ENCODE results near the gene ABCA4. TPM values are rescaled to one million over a fixed set of nuclear protein-coding genes. Genes with fewer than 3 reads are reported as not detected.

Gene ABCA4
- total RNA-seq, 1 experiment from 2014 or later = not detected

GRCh38 chr1:94072840-94073522, 48.0 kb downstream of the ABCA4 start:
- no peak for DNase-seq
- no peaks in the 10 kb centered on the region for H4K20me1 ChIP-seq (ENCODE audit: insufficient read depth, low read depth, low read length)
- H3K9me3 ChIP-seq (ENCODE audit: low read length) = no peaks in the 10 kb centered on the region
- no peaks in the 10 kb centered on the region for H3K79me2 ChIP-seq (ENCODE audit: low read length)
- H3K27ac ChIP-seq (ENCODE audit: low read length) = no peak overlapping the region
- no peaks in the 10 kb centered on the region for H3K9me2 ChIP-seq (replicated peaks; ENCODE audit: insufficient read depth, low read length)
- H3K27me3 ChIP-seq (ENCODE audit: low read length) = no peaks in the 10 kb centered on the region
- no peak overlapping the region for H3K9ac ChIP-seq (ENCODE audit: low read length)
- H3K4me2 ChIP-seq (ENCODE audit: low read depth, low read length, poor library complexity, severe bottlenecking) = no peak overlapping the region
- no peak overlapping the region for H3K4me3 ChIP-seq (ENCODE audit: low read length)
- H2AFZ ChIP-seq (ENCODE audit: low read length) = no peak overlapping the region
- H3K36me3 ChIP-seq (ENCODE audit: insufficient read depth, low read length) = no peaks in the 10 kb centered on the region
- H3K4me1 ChIP-seq (ENCODE audit: low read length) = no peaks in the 10 kb centered on the region

DNA sequence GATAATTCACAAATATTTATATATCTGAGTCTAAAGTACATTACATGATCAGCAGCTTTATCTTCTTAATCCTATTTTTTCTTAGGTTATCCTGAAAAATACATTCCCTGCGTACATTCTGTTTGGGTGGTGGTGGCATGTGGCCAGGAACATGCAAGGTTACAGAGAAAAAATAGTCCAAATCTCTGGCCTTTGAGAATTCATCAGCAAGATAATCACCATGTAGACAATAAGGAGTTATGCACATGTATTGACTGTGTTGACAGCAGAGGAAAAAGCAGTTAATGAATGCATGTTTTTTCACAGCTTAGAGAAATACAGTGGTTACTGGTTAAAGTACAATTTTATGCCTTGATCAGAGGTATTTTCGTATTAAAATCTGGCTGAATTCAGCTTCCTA, 49.0 kb downstream of the ABCA4 start:
- Histone ChIP-seq H4K20me1 (ENCODE audit: insufficient read depth, low read depth, low read length) (no peaks in the 10 kb centered on the region), H2AFZ (ENCODE audit: low read length) (no peak overlapping the region), H3K27me3 (ENCODE audit: low read length) (no peaks in the 10 kb centered on the region), H3K4me1 (ENCODE audit: low read length) (no peaks in the 10 kb centered on the region), H3K9ac (ENCODE audit: low read length) (no peak overlapping the region), H3K36me3 (ENCODE audit: insufficient read depth, low read length) (no peaks in the 10 kb centered on the region), H3K4me3 (ENCODE audit: low read length) (no peak overlapping the region), H3K4me2 (ENCODE audit: low read depth, low read length, poor library complexity, severe bottlenecking) (no peak overlapping the region), H3K9me3 (ENCODE audit: low read length) (no peaks in the 10 kb centered on the region), H3K9me2 (replicated peaks; ENCODE audit: insufficient read depth, low read length) (no peaks in the 10 kb centered on the region), H3K27ac (ENCODE audit: low read length) (no peak overlapping the region), H3K79me2 (ENCODE audit: low read length) (no peaks in the 10 kb centered on the region)
- DNase-seq = no peak

DNA sequence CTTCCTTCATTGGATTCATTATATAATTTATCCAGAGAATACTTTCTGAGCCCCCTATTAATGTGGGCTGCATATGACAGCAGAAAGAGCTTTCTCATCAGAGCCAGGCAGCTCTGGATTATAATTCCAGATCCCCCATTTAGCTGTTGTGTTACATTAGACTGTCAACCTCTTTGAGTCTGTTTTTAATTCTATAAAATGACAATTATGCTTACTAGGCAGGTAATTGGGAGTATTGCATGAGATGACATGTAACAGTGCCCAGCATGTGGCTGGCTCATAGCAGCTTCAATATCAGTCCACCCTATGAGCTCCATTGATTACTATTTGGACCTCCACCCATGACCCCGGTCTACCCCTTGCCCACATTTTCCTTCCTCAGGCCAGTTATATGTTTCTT, 49.6 kb downstream of the ABCA4 start:
- Histone ChIP-seq H3K36me3 (ENCODE audit: insufficient read depth, low read length) (no peaks in the 10 kb centered on the region), H3K27ac (ENCODE audit: low read length) (no peak overlapping the region), H3K27me3 (ENCODE audit: low read length) (no peaks in the 10 kb centered on the region), H3K4me2 (ENCODE audit: low read depth, low read length, poor library complexity, severe bottlenecking) (no peak overlapping the region), H4K20me1 (ENCODE audit: insufficient read depth, low read depth, low read length) (no peaks in the 10 kb centered on the region), H3K79me2 (ENCODE audit: low read length) (no peaks in the 10 kb centered on the region), H3K9ac (ENCODE audit: low read length) (no peak overlapping the region), H3K9me2 (replicated peaks; ENCODE audit: insufficient read depth, low read length) (no peaks in the 10 kb centered on the region), H2AFZ (ENCODE audit: low read length) (no peak overlapping the region), H3K4me3 (ENCODE audit: low read length) (no peak overlapping the region), H3K9me3 (ENCODE audit: low read length) (no peaks in the 10 kb centered on the region), H3K4me1 (ENCODE audit: low read length) (no peaks in the 10 kb centered on the region)
- DNase-seq = no peak

GRCh38 chr1:94070865-94071264, 50.1 kb downstream of the ABCA4 start:
- no peak overlapping the region for H2AFZ ChIP-seq (ENCODE audit: low read length)
- H3K27me3 ChIP-seq (ENCODE audit: low read length) = no peaks in the 10 kb centered on the region
- no peaks in the 10 kb centered on the region for H3K36me3 ChIP-seq (ENCODE audit: insufficient read depth, low read length)
- H3K9me2 ChIP-seq (replicated peaks; ENCODE audit: insufficient read depth, low read length) = no peaks in the 10 kb centered on the region
- H3K9ac ChIP-seq (ENCODE audit: low read length) = no peak overlapping the region
- no peaks in the 10 kb centered on the region for H4K20me1 ChIP-seq (ENCODE audit: insufficient read depth, low read depth, low read length)
- H3K79me2 ChIP-seq (ENCODE audit: low read length) = no peaks in the 10 kb centered on the region
- no peak overlapping the region for H3K27ac ChIP-seq (ENCODE audit: low read length)
- no peaks in the 10 kb centered on the region for H3K4me1 ChIP-seq (ENCODE audit: low read length)
- H3K9me3 ChIP-seq (ENCODE audit: low read length) = no peaks in the 10 kb centered on the region
- no peak overlapping the region for H3K4me3 ChIP-seq (ENCODE audit: low read length)
- DNase-seq = no peak
- no peak overlapping the region for H3K4me2 ChIP-seq (ENCODE audit: low read depth, low read length, poor library complexity, severe bottlenecking)

DNA sequence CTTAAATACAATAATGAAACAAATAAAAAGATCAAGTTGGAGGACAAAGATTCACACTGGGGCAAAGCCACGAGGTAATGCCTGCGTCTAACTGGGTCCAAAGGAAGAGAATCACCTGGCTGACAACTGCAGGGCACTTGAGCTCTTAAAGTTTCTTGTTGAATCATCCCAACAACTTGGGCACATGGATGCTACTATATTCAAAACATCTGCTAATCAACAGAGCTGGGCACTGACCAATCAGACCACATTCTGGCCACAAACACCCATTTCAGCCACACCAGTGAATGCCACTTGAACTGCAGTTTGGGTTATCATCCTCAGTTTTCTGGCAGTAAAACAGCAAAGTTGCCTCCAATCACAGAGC, 51.0 kb downstream of the ABCA4 start:
- H3K27ac ChIP-seq (ENCODE audit: low read length) = no peak overlapping the region
- no peak for DNase-seq
- H3K4me3 ChIP-seq (ENCODE audit: low read length) = no peak overlapping the region
- H3K4me2 ChIP-seq (ENCODE audit: low read depth, low read length, poor library complexity, severe bottlenecking) = no peak overlapping the region
- H3K9me2 ChIP-seq (replicated peaks; ENCODE audit: insufficient read depth, low read length) = no peaks in the 10 kb centered on the region
- no peaks in the 10 kb centered on the region for H3K27me3 ChIP-seq (ENCODE audit: low read length)
- H3K9me3 ChIP-seq (ENCODE audit: low read length) = no peaks in the 10 kb centered on the region
- no peaks in the 10 kb centered on the region for H4K20me1 ChIP-seq (ENCODE audit: insufficient read depth, low read depth, low read length)
- no peaks in the 10 kb centered on the region for H3K36me3 ChIP-seq (ENCODE audit: insufficient read depth, low read length)
- no peaks in the 10 kb centered on the region for H3K4me1 ChIP-seq (ENCODE audit: low read length)
- no peaks in the 10 kb centered on the region for H3K79me2 ChIP-seq (ENCODE audit: low read length)
- no peak overlapping the region for H3K9ac ChIP-seq (ENCODE audit: low read length)
- no peak overlapping the region for H2AFZ ChIP-seq (ENCODE audit: low read length)

- Histone ChIP-seq H3K4me2 (ENCODE audit: low read depth, low read length, poor library complexity, severe bottlenecking) (no peak overlapping the region), H3K79me2 (ENCODE audit: low read length) (no peaks in the 10 kb centered on the region), H4K20me1 (ENCODE audit: insufficient read depth, low read depth, low read length) (no peaks in the 10 kb centered on the region), H3K4me1 (ENCODE audit: low read length) (no peaks in the 10 kb centered on the region), H2AFZ (ENCODE audit: low read length) (no peak overlapping the region), H3K9me3 (ENCODE audit: low read length) (no peaks in the 10 kb centered on the region), H3K27ac (ENCODE audit: low read length) (no peak overlapping the region), H3K9ac (ENCODE audit: low read length) (no peak overlapping the region), H3K27me3 (ENCODE audit: low read length) (no peaks in the 10 kb centered on the region), H3K4me3 (ENCODE audit: low read length) (no peak overlapping the region), H3K36me3 (ENCODE audit: insufficient read depth, low read length) (no peaks in the 10 kb centered on the region), H3K9me2 (replicated peaks; ENCODE audit: insufficient read depth, low read length) (no peaks in the 10 kb centered on the region)
- DNase-seq = no peak
Measured at GRCh38 chr1:94068999-94069918, 51.7 kb downstream of the ABCA4 start.

DNA sequence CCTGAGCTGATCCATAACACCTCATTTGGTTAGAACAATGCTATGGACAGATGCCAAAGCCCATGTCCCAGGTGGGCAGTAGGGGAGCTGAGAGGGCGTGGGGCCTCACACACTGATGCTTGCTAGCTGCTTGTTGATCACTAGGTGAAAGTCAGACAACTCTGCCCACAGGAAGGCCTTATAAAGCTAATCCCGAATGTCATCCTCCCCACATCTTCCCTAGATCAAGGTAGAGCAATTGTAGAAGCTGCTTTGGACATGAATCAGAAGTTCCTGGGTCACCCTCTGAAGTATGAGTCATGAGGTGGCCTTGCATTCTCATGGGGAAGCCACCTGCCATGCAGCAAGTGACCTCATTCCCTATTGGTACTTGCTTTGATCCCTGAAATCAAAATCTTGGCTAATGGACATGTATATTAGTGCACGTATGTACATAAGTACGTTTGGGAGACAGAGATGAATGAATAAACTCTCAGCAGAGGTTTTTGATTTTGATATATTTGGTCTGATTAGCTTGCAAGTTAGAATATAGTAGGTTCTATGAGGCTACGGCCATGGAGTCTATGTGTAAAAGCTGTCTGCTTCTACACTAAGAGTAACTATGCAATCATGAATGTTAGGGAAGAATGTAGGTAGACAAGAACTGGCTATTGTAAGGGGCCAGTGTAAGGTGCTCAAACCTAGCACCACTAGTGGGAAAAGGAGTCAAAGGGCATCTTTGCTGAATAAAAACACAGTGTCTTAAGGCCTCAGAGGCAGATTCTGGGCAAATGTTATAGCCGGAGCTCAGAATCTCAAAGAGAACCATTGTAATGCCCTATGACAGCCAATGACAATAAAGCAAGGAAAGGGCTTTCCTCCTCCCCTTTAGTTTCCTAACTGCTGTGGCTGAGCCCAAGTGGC, 52.6 kb downstream of the ABCA4 start:
- Histone ChIP-seq H3K4me3 (ENCODE audit: low read length) (no peak overlapping the region), H2AFZ (ENCODE audit: low read length) (no peak overlapping the region), H3K36me3 (ENCODE audit: insufficient read depth, low read length) (no peaks in the 10 kb centered on the region), H3K27ac (ENCODE audit: low read length) (no peak overlapping the region), H3K27me3 (ENCODE audit: low read length) (no peaks in the 10 kb centered on the region), H3K4me1 (ENCODE audit: low read length) (no peaks in the 10 kb centered on the region), H3K9me3 (ENCODE audit: low read length) (no peaks in the 10 kb centered on the region), H3K4me2 (ENCODE audit: low read depth, low read length, poor library complexity, severe bottlenecking) (no peak overlapping the region), H4K20me1 (ENCODE audit: insufficient read depth, low read depth, low read length) (no peaks in the 10 kb centered on the region), H3K9ac (ENCODE audit: low read length) (no peak overlapping the region), H3K79me2 (ENCODE audit: low read length) (no peaks in the 10 kb centered on the region), H3K9me2 (replicated peaks; ENCODE audit: insufficient read depth, low read length) (no peaks in the 10 kb centered on the region)
- no peak for DNase-seq

- Histone ChIP-seq H3K27ac (ENCODE audit: low read length) (no peak overlapping the region), H3K27me3 (ENCODE audit: low read length) (no peaks in the 10 kb centered on the region), H3K9me3 (ENCODE audit: low read length) (no peaks in the 10 kb centered on the region), H3K4me3 (ENCODE audit: low read length) (no peak overlapping the region), H3K9ac (ENCODE audit: low read length) (no peak overlapping the region), H3K79me2 (ENCODE audit: low read length) (no peaks in the 10 kb centered on the region), H3K4me2 (ENCODE audit: low read depth, low read length, poor library complexity, severe bottlenecking) (no peak overlapping the region), H2AFZ (ENCODE audit: low read length) (no peak overlapping the region), H3K9me2 (replicated peaks; ENCODE audit: insufficient read depth, low read length) (no peaks in the 10 kb centered on the region), H3K4me1 (ENCODE audit: low read length) (no peaks in the 10 kb centered on the region), H4K20me1 (ENCODE audit: insufficient read depth, low read depth, low read length) (no peaks in the 10 kb centered on the region), H3K36me3 (ENCODE audit: insufficient read depth, low read length) (no peaks in the 10 kb centered on the region)
- DNase-seq = no peak
Measured at GRCh38 chr1:94067196-94067595, 53.8 kb downstream of the ABCA4 start.

All from Karpas-422 (cell line).